Mammary epithelial cell (primary cell): ENCODE measurements around the gene IL17RA.

Source experiments
- EZH2 ChIP-seq: IDR thresholded peaks from 2 replicates; pipeline ENCODE4 v1.6.1; 2012; ENCODE audit warnings: low read length, inconsistent platforms, borderline replicate concordance
- TF ChIP-seq, protein P1 (sequence below), 2 donors: IDR thresholded peaks in 1 of 2; conservative IDR thresholded peaks in 1 of 2; 2 replicates each; pipeline ENCODE4 v1.5.1; 2011 to 2012; ENCODE audit warnings: inconsistent platforms in 2 of 2, low read length in 2 of 2, mild to moderate bottlenecking in 2 of 2, control low read depth in 1 of 2, low read depth in 1 of 2; ENCODE audit not compliant: insufficient read depth in 1 of 2; ENCODE audit errors: extremely low read depth in 1 of 2

- TF ChIP-seq, protein P1, sequence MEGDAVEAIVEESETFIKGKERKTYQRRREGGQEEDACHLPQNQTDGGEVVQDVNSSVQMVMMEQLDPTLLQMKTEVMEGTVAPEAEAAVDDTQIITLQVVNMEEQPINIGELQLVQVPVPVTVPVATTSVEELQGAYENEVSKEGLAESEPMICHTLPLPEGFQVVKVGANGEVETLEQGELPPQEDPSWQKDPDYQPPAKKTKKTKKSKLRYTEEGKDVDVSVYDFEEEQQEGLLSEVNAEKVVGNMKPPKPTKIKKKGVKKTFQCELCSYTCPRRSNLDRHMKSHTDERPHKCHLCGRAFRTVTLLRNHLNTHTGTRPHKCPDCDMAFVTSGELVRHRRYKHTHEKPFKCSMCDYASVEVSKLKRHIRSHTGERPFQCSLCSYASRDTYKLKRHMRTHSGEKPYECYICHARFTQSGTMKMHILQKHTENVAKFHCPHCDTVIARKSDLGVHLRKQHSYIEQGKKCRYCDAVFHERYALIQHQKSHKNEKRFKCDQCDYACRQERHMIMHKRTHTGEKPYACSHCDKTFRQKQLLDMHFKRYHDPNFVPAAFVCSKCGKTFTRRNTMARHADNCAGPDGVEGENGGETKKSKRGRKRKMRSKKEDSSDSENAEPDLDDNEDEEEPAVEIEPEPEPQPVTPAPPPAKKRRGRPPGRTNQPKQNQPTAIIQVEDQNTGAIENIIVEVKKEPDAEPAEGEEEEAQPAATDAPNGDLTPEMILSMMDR (conservative IDR thresholded peaks at IDR 0.05 in 1 of 2, IDR thresholded peaks at IDR 0.05 in 1 of 2; ENCODE audit: extremely low read depth in 1 of 2, insufficient read depth in 1 of 2, low read depth in 1 of 2, low read length in 2 of 2): no peak
- TF ChIP-seq EZH2: no peak
Observed at GRCh38 chr22:17135153-17135760, 50.5 kb downstream of the IL17RA start.
